ENCODE measurements around the gene CREB3L1. TPM values are rescaled to one million over a fixed set of nuclear protein-coding genes. Genes with fewer than 3 reads are reported as not detected.

The CREB3L1 gene
- total RNA-seq, 4 donors from 2014 or later = 35.8 to 50.7 (median 41.6) TPM

DNA sequence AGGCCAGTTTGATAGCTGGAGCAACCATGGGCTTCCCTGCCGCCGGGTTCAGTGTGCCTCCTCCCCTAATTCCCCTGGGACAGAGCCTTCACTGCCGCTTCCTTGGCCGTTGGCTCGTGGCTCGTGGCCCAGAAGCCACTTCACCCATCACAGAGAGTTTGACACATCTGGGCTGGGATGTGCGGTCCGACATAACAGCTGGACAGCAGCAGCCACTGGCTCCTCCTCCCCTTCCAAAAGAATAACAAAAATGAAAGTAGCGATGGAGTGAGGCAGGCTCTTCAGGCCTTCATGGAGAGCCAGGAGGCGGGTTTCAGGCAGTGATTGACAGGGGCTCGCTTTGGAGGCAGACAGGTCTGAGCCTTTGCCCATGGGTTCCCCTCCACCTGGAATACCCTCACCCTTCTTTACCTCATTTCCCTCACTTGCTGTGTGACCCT is 8.2 kb downstream of the CREB3L1 start:
- TF ChIP-seq POLR2AphosphoS5 (IDR thresholded peaks at IDR 0.05) (peak in 2 of 3 donors; percentile 53 to 60), EP300 (IDR thresholded peaks at IDR 0.05; ENCODE audit: low read depth) (no peak)
- TF ChIP-seq, protein P1, sequence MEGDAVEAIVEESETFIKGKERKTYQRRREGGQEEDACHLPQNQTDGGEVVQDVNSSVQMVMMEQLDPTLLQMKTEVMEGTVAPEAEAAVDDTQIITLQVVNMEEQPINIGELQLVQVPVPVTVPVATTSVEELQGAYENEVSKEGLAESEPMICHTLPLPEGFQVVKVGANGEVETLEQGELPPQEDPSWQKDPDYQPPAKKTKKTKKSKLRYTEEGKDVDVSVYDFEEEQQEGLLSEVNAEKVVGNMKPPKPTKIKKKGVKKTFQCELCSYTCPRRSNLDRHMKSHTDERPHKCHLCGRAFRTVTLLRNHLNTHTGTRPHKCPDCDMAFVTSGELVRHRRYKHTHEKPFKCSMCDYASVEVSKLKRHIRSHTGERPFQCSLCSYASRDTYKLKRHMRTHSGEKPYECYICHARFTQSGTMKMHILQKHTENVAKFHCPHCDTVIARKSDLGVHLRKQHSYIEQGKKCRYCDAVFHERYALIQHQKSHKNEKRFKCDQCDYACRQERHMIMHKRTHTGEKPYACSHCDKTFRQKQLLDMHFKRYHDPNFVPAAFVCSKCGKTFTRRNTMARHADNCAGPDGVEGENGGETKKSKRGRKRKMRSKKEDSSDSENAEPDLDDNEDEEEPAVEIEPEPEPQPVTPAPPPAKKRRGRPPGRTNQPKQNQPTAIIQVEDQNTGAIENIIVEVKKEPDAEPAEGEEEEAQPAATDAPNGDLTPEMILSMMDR (IDR thresholded peaks at IDR 0.05) = no peak
- H3K4me3 ChIP-seq = no peak overlapping the region
- in situ Hi-C loops (cut with MboI; ENCODE audit: low pct_ligation_motif_present in 1 of 4, low pct_unique_long_range_greater_than_20kb in 1 of 4, low sequenced_read_pairs in 3 of 4) (no loop called here), intact Hi-C loops (cut with DNase I; ENCODE audit: low total_unique reads) (no loop called here)
- no peaks in the 10 kb centered on the region for H3K9me3 ChIP-seq
- H3K27ac ChIP-seq = peak overlapping the region; percentile 31 to 65 (median 53)
- H3K36me3 ChIP-seq = no peaks in the 10 kb centered on the region
- peaks cover 16 to 57% (median 30%) of the 10 kb centered on the region in 4 donors for H3K4me1 ChIP-seq
- no peak for DNase-seq
- 62 to 100% methylated on average over 1 to 11 of the region's 11 CpGs for WGBS, 2 donors (ENCODE audit: low coverage in 1 of 2)
- no peaks in the 10 kb centered on the region for H3K27me3 ChIP-seq

DNA sequence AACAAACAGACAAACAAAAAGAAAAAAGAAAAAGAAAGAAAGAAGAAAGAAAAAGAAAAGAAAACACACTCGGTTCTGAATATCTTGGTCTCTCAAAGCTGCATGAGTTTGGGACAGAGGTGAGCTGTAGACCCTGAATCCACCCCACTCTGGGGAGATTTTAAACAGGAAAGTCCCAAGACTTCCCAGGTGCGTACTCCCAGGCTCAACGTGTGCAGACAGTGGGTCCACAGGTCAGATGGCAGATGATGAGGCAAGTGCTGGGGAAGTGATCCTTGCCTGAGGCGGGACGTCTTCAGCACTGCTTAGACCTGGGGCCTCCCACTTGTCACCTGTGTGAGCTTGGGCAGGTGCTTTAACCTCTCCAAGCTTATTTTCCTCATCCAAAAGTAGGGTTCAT is 9.3 kb downstream of the CREB3L1 start:
- TF ChIP-seq POLR2A (IDR thresholded peaks at IDR 0.05) (no peak), EP300 (IDR thresholded peaks at IDR 0.05; ENCODE audit: low read depth) (no peak), POLR2AphosphoS5 (IDR thresholded peaks at IDR 0.05) (no peak)
- TF ChIP-seq, protein P1 (IDR thresholded peaks at IDR 0.05) = no peak
- H3K9me3 ChIP-seq = no peaks in the 10 kb centered on the region
- H3K27me3 ChIP-seq = no peaks in the 10 kb centered on the region
- WGBS, 2 donors (ENCODE audit: low coverage in 1 of 2) = 74% methylated on average over 5 of the region's 5 CpGs; no CpG with 5 or more reads in 1 of the 2 donors
- intact Hi-C loops (cut with DNase I; ENCODE audit: low total_unique reads) = no loop called here
- no peak overlapping the region for H3K4me3 ChIP-seq
- in situ Hi-C loops (cut with MboI; ENCODE audit: low pct_ligation_motif_present in 1 of 4, low pct_unique_long_range_greater_than_20kb in 1 of 4, low sequenced_read_pairs in 3 of 4) = no loop called here
- peaks cover 12 to 57% (median 32%) of the 10 kb centered on the region in 4 donors for H3K4me1 ChIP-seq
- peak overlapping the region in 1 of 4 donors; percentile 65 for H3K27ac ChIP-seq
- H3K36me3 ChIP-seq = no peaks in the 10 kb centered on the region
- DNase-seq = no peak

DNA sequence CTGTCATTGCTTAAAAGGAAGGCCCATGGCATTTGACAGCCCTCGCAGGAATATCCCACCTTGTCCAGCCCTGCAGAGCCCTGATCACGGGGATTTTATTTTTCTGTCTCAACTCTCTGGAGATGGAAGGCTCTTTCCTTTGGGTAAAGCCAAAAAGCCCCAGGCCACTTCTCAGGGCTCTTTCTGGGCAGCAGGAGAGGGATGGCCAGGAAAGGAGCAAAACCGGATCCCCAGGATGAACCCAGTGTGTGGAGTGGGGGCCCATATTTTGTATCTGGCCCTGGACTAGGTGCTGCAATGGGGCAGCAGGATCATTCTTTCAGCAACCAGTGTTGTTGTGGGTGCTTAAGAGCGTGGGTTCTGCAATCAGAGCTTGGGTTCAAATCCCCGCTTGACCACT is 11.0 kb downstream of the CREB3L1 start:
- intact Hi-C loops (cut with DNase I; ENCODE audit: low total_unique reads) (no loop called here), in situ Hi-C loops (cut with MboI; ENCODE audit: low pct_ligation_motif_present in 1 of 4, low pct_unique_long_range_greater_than_20kb in 1 of 4, low sequenced_read_pairs in 3 of 4) (no loop called here)
- peaks cover 12 to 56% (median 34%) of the 10 kb centered on the region in 4 donors for H3K4me1 ChIP-seq
- H3K4me3 ChIP-seq = no peak overlapping the region
- no peaks in the 10 kb centered on the region for H3K27me3 ChIP-seq
- no peak for DNase-seq
- TF ChIP-seq EP300 (IDR thresholded peaks at IDR 0.05; ENCODE audit: low read depth) (no peak), POLR2AphosphoS5 (IDR thresholded peaks at IDR 0.05) (no peak), POLR2A (IDR thresholded peaks at IDR 0.05) (no peak)
- TF ChIP-seq, protein P1 (IDR thresholded peaks at IDR 0.05) = no peak
- WGBS, 2 donors (ENCODE audit: low coverage in 1 of 2) = 89 to 90% methylated on average over 2 to 5 of the region's 5 CpGs
- H3K27ac ChIP-seq = no peak overlapping the region
- no peaks in the 10 kb centered on the region for H3K36me3 ChIP-seq
- no peaks in the 10 kb centered on the region for H3K9me3 ChIP-seq

DNA sequence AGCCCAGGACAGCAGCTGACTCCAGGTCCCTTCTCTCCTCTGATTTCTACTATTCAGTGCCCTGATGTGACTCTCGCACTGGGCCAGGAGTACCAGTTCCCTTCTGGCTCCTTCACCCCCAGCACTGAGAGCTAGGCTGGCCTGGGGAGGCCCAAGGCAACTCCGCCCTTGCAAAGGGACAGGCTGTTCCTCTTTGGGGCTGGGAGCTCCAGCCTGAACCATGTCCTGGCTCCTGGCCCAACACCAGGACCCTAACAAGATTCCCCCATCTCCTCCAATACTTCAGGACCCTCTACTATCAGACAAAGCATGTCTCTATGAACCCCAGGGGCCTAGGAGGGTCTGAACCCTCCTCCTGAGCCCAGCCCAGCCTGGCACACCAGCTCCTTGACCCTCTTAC is 12.5 kb downstream of the CREB3L1 start:
- H3K4me1 ChIP-seq = peaks cover 12 to 62% (median 37%) of the 10 kb centered on the region in 4 donors
- intact Hi-C loops (cut with DNase I; ENCODE audit: low total_unique reads) = no loop called here

More for the DNA sequence above, 12.5 kb downstream of the CREB3L1 start:
- no peak for DNase-seq
- H3K4me3 ChIP-seq = no peak overlapping the region
- H3K27ac ChIP-seq = peak overlapping the region; percentile 26 to 73 (median 68)
- no peaks in the 10 kb centered on the region for H3K9me3 ChIP-seq
- no peaks in the 10 kb centered on the region for H3K36me3 ChIP-seq
- no peak for TF ChIP-seq POLR2AphosphoS5 (IDR thresholded peaks at IDR 0.05)
- no peaks in the 10 kb centered on the region for H3K27me3 ChIP-seq
- 75% methylated on average over 2 of the region's 2 CpGs; no CpG with 5 or more reads in 1 of the 2 donors for whole genome bisulfite sequencing, 2 donors (ENCODE audit: low coverage in 1 of 2)
- in situ Hi-C loops (cut with MboI; ENCODE audit: low pct_ligation_motif_present in 1 of 4, low pct_unique_long_range_greater_than_20kb in 1 of 4, low sequenced_read_pairs in 3 of 4) = no loop called here

Measured in transverse colon (tissue), 4 donors.